ENCODE data around the gene TMEM201.

GRCh38 chr1:9607352-9607751 is 18.6 kb downstream of the TMEM201 start:
- TF ChIP-seq POLR2AphosphoS5 (IDR thresholded peaks at IDR 0.05; ENCODE audit: borderline replicate concordance, low read depth, low read length), result no peak
- no peak for TF ChIP-seq EZH2 (IDR thresholded peaks at IDR 0.05)

Measured in SK-N-MC (cell line).